ENCODE data around the gene NOL6.
"Not testable (repeated sequence)": the region's sequence is repeated elsewhere in the genome, so short reads cannot be mapped to it uniquely, and the experiment has no call there.

The NOL6 gene

DNA sequence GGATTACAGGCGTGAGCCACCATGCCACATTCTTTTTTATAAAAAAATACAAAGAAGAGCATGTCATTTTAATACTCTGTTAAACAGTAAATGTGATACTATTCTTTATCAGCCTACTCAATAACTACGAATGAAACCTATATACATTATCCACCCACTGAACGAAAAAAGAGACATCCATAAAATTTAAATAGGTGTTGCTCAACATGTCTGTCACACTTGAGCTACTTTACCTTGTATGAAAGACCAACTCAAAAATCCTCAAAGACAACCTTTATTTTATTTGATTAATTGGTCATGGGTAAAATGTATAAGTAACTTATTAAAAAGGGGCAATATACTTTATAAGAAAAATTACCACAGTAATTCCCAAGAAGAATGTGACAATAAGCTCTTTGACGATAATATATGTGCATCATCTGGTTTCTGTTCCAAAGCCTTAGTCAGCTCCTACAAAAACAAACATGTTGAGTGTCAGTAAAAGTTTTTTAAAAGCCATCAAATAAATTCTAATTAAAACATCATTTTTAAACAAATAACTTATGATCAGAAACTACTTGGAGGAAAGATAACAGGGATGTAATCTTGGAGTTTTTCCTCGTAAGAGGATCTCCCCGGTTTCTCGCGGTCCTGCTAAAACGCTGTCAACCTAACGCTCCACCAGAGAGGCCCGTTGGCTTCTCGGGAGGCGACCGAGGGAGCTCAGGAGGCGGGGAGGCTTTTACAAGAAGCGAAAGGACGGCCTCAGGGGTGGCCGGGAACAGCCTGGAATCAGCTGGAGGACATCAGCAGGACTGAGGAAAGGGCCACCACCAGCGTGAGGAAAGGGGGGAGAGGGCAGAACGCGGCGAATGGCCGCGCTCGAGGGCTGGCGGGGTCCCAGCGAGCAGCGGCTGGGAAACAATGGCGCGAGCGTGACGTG is 36.8 kb upstream of the NOL6 start:
- H3K9me2 ChIP-seq (replicated peaks; ENCODE audit: insufficient read depth, low read length) = no peaks in the 10 kb centered on the region
- H3K4me1 ChIP-seq (ENCODE audit: low read length) = 0 out of 2 replicates have a peak, but pooled peaks cover 4% of the 10 kb centered on the region

DNA sequence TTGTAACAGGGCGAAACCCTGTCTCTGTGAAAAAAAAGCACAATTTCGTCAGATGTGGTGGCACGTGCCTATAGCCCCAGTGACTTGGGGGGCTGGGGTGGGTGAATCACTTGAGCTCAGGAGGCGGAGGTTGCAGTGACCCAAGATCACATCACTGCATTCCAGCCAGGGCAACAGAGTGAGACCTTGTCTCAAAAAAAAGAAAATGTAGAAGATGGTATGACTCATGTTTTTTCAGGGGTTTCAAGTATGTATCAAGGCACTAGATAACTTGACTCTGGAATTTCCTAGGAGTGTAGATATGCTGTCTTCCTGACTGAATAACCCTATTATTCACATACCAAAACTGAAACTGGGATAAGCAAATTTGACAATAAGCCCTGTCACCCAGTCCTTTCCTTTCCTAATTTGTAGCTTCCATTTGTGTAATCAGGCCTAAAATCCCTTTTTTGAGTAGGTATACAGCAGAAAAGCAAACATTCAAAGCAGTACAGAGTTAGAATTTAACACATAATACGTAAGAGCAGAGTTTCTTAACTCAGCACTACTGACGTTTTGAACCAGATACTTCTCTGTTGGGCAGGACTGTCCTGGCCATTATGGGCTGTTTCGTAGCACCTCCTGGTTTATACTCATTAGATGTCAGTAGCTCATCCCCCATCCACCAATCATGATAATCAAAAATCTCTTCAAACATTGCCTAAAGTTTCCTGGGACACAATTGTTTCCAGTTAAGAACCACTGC is 33.1 kb upstream of the NOL6 start:
- Histone ChIP-seq H3K27me3 (replicated peaks; ENCODE audit: insufficient read depth, low read length) (no peaks in the 10 kb centered on the region), H3K4me1 (ENCODE audit: low read length) (0 out of 2 replicates have a peak, but pooled peaks cover 4% of the 10 kb centered on the region), H4K20me1 (ENCODE audit: insufficient read depth, low read length) (no peaks in the 10 kb centered on the region), H2AFZ (ENCODE audit: low read length) (peak overlapping the region; percentile 72), H3K9me3 (replicated peaks; ENCODE audit: insufficient read depth, low read length) (no peaks in the 10 kb centered on the region), H3K4me3 (ENCODE audit: low read length) (peak overlapping the region; percentile 34; the same call in 1 of the 2 replicates), H3F3A (ENCODE audit: insufficient read depth, low read length) (no peaks in the 10 kb centered on the region), H3K9ac (ENCODE audit: low read length) (no peak overlapping the region; the same call in 1 of the 2 replicates), H3K79me2 (ENCODE audit: low read length) (no peaks in the 10 kb centered on the region), H3K4me2 (ENCODE audit: low read depth, low read length) (peak overlapping the region; percentile 74), H3K9me2 (replicated peaks; ENCODE audit: insufficient read depth, low read length) (no peaks in the 10 kb centered on the region), H3K27ac (ENCODE audit: low read length) (no peak overlapping the region; the same call in 1 of the 2 replicates), H3K36me3 (replicated peaks; ENCODE audit: insufficient read depth, low read length) (no peaks in the 10 kb centered on the region)
- no peak for TF ChIP-seq EZH2 (optimal IDR thresholded peaks at IDR 0.05; ENCODE audit: low read depth, low read length)
- TF ChIP-seq, protein P1, sequence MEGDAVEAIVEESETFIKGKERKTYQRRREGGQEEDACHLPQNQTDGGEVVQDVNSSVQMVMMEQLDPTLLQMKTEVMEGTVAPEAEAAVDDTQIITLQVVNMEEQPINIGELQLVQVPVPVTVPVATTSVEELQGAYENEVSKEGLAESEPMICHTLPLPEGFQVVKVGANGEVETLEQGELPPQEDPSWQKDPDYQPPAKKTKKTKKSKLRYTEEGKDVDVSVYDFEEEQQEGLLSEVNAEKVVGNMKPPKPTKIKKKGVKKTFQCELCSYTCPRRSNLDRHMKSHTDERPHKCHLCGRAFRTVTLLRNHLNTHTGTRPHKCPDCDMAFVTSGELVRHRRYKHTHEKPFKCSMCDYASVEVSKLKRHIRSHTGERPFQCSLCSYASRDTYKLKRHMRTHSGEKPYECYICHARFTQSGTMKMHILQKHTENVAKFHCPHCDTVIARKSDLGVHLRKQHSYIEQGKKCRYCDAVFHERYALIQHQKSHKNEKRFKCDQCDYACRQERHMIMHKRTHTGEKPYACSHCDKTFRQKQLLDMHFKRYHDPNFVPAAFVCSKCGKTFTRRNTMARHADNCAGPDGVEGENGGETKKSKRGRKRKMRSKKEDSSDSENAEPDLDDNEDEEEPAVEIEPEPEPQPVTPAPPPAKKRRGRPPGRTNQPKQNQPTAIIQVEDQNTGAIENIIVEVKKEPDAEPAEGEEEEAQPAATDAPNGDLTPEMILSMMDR (IDR thresholded peaks at IDR 0.05; ENCODE audit: low read length) = no peak
- no peak for TF ChIP-seq EZH2phosphoT487 (IDR thresholded peaks at IDR 0.05; ENCODE audit: low read length)
- no peak for DNase-seq

More for the DNA sequence above, 36.8 kb upstream of the NOL6 start:
- TF ChIP-seq, protein P1 (IDR thresholded peaks at IDR 0.05; ENCODE audit: low read length) = no peak
- TF ChIP-seq EZH2 (optimal IDR thresholded peaks at IDR 0.05; ENCODE audit: low read depth, low read length) = no peak
- TF ChIP-seq EZH2phosphoT487 (IDR thresholded peaks at IDR 0.05; ENCODE audit: low read length) = no peak
- Histone ChIP-seq H3K79me2 (ENCODE audit: low read length) (no peaks in the 10 kb centered on the region), H3F3A (ENCODE audit: insufficient read depth, low read length) (no peaks in the 10 kb centered on the region), H3K9ac (ENCODE audit: low read length) (peak overlapping the region; percentile 91), H3K36me3 (replicated peaks; ENCODE audit: insufficient read depth, low read length) (no peaks in the 10 kb centered on the region), H4K20me1 (ENCODE audit: insufficient read depth, low read length) (no peaks in the 10 kb centered on the region), H3K9me3 (replicated peaks; ENCODE audit: insufficient read depth, low read length) (no peaks in the 10 kb centered on the region), H3K27ac (ENCODE audit: low read length) (peak overlapping the region; percentile 17; the same call in 1 of the 2 replicates), H2AFZ (ENCODE audit: low read length) (peak overlapping the region; percentile 100), H3K4me2 (ENCODE audit: low read depth, low read length) (peak overlapping the region; percentile 90), H3K27me3 (replicated peaks; ENCODE audit: insufficient read depth, low read length) (no peaks in the 10 kb centered on the region), H3K4me3 (ENCODE audit: low read length) (peak overlapping the region; percentile 96)
- peak; percentile 46 for DNase-seq

DNA sequence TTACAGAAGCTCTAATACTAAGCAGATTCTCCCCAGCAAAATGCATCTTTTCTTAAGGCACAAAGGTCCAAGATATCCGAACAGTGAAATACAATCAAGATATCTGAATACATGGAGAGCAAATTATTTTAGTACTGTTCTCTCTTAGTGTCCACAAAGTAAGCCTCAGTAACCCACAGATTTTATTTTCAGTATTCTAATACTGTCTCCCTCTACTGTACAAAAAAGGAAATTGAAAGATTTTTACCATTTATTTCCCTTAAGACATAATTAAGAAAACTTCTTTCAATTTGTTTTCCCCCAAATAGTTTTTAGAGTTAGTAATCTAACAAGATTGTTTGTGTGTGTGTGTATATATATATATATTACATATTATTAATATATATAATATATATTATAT is 24.7 kb upstream of the NOL6 start:
- Histone ChIP-seq H3K27me3 (replicated peaks; ENCODE audit: insufficient read depth, low read length) (no peaks in the 10 kb centered on the region), H3K4me1 (ENCODE audit: low read length) (no peaks in the 10 kb centered on the region), H2AFZ (ENCODE audit: low read length) (no peak overlapping the region)

GRCh38 chr9:33493819-33494218 is 20.1 kb upstream of the NOL6 start:
- H3K36me3 ChIP-seq (replicated peaks; ENCODE audit: insufficient read depth, low read length); H3K4me3 ChIP-seq (ENCODE audit: low read length); H3F3A ChIP-seq (ENCODE audit: insufficient read depth, low read length); H3K79me2 ChIP-seq (ENCODE audit: low read length); H3K9ac ChIP-seq (ENCODE audit: low read length); H3K9me2 ChIP-seq (replicated peaks; ENCODE audit: insufficient read depth, low read length); DNase-seq; H2AFZ ChIP-seq (ENCODE audit: low read length); H3K9me3 ChIP-seq (replicated peaks; ENCODE audit: insufficient read depth, low read length); H4K20me1 ChIP-seq (ENCODE audit: insufficient read depth, low read length); H3K4me1 ChIP-seq (ENCODE audit: low read length); H3K27ac ChIP-seq (ENCODE audit: low read length); H3K27me3 ChIP-seq (replicated peaks; ENCODE audit: insufficient read depth, low read length); H3K4me2 ChIP-seq (ENCODE audit: low read depth, low read length): not testable (repeated sequence)

More for the DNA sequence above, 24.7 kb upstream of the NOL6 start:
- Histone ChIP-seq H3K36me3 (replicated peaks; ENCODE audit: insufficient read depth, low read length) (no peaks in the 10 kb centered on the region), H3F3A (ENCODE audit: insufficient read depth, low read length) (no peaks in the 10 kb centered on the region), H3K9ac (ENCODE audit: low read length) (no peak overlapping the region), H3K27ac (ENCODE audit: low read length) (no peak overlapping the region), H3K9me2 (replicated peaks; ENCODE audit: insufficient read depth, low read length) (no peaks in the 10 kb centered on the region), H3K4me2 (ENCODE audit: low read depth, low read length) (no peak overlapping the region), H3K9me3 (replicated peaks; ENCODE audit: insufficient read depth, low read length) (no peaks in the 10 kb centered on the region), H4K20me1 (ENCODE audit: insufficient read depth, low read length) (no peaks in the 10 kb centered on the region), H3K4me3 (ENCODE audit: low read length) (no peak overlapping the region), H3K79me2 (ENCODE audit: low read length) (no peaks in the 10 kb centered on the region)
- TF ChIP-seq, protein P1 (IDR thresholded peaks at IDR 0.05; ENCODE audit: low read length) = peak; percentile 28
- TF ChIP-seq EZH2phosphoT487 (IDR thresholded peaks at IDR 0.05; ENCODE audit: low read length) = no peak
- TF ChIP-seq EZH2 (optimal IDR thresholded peaks at IDR 0.05; ENCODE audit: low read depth, low read length) = no peak
- DNase-seq = peak; percentile 47
